ENCODE results near the gene SLC25A13. TPM values are rescaled to one million over a fixed set of nuclear protein-coding genes. Genes with fewer than 3 reads are reported as not detected.
"Not testable (repeated sequence)": the region's sequence is repeated elsewhere in the genome, so short reads cannot be mapped to it uniquely, and the experiment has no call there.

SLC25A13 gene
- total RNA-seq, 1 experiment from 2014 or later, result 45.0 TPM

GRCh38 chr7:96305915-96306314 is 16.0 kb downstream of the SLC25A13 start:
- DNase-seq (ENCODE audit: low read depth), result no peak
- in situ Hi-C loops (cut with HindIII; ENCODE audit: low pct_unique_long_range_greater_than_20kb, low sequenced_read_pairs), result no loop called here

GRCh38 chr7:96304573-96304972 is 17.3 kb downstream of the SLC25A13 start:
- no peak for DNase-seq (ENCODE audit: low read depth)
- in situ Hi-C loops (cut with HindIII; ENCODE audit: low pct_unique_long_range_greater_than_20kb, low sequenced_read_pairs), result no loop called here

- in situ Hi-C loops (cut with HindIII; ENCODE audit: low pct_unique_long_range_greater_than_20kb, low sequenced_read_pairs), result no loop called here
- peak; percentile 96 for DNase-seq (ENCODE audit: low read depth)
Observed at GRCh38 chr7:96303686-96304443, 18.0 kb downstream of the SLC25A13 start.

GRCh38 chr7:96303105-96303685 is 18.7 kb downstream of the SLC25A13 start:
- peak; percentile 79 for DNase-seq (ENCODE audit: low read depth)
- in situ Hi-C loops (cut with HindIII; ENCODE audit: low pct_unique_long_range_greater_than_20kb, low sequenced_read_pairs), result no loop called here

- in situ Hi-C loops (cut with HindIII; ENCODE audit: low pct_unique_long_range_greater_than_20kb, low sequenced_read_pairs), result no loop called here
- no peak for DNase-seq (ENCODE audit: low read depth)
Observed at GRCh38 chr7:96300986-96301385, 20.9 kb downstream of the SLC25A13 start.

- in situ Hi-C loops (cut with HindIII; ENCODE audit: low pct_unique_long_range_greater_than_20kb, low sequenced_read_pairs), result no loop called here
- DNase-seq (ENCODE audit: low read depth), result no peak
Observed at GRCh38 chr7:96300502-96300901, 21.4 kb downstream of the SLC25A13 start.

- in situ Hi-C loops (cut with HindIII; ENCODE audit: low pct_unique_long_range_greater_than_20kb, low sequenced_read_pairs), result no loop called here
- DNase-seq (ENCODE audit: low read depth), result no peak
Observed at GRCh38 chr7:96299496-96299895, 22.4 kb downstream of the SLC25A13 start.

- in situ Hi-C loops (cut with HindIII; ENCODE audit: low pct_unique_long_range_greater_than_20kb, low sequenced_read_pairs), result no loop called here
- no peak for DNase-seq (ENCODE audit: low read depth)
Observed at GRCh38 chr7:96297876-96298275, 24.0 kb downstream of the SLC25A13 start.

- DNase-seq (ENCODE audit: low read depth); in situ Hi-C loops (cut with HindIII; ENCODE audit: low pct_unique_long_range_greater_than_20kb, low sequenced_read_pairs): not testable (repeated sequence)
Observed at GRCh38 chr7:96297446-96297845, 24.5 kb downstream of the SLC25A13 start.

- DNase-seq (ENCODE audit: low read depth); in situ Hi-C loops (cut with HindIII; ENCODE audit: low pct_unique_long_range_greater_than_20kb, low sequenced_read_pairs): not testable (repeated sequence)
Observed at GRCh38 chr7:96293911-96294310, 28.0 kb downstream of the SLC25A13 start.

GRCh38 chr7:96287559-96287958 is 34.3 kb downstream of the SLC25A13 start:
- in situ Hi-C loops (cut with HindIII; ENCODE audit: low pct_unique_long_range_greater_than_20kb, low sequenced_read_pairs), result no loop called here
- DNase-seq (ENCODE audit: low read depth), result no peak

GRCh38 chr7:96287132-96287531 is 34.8 kb downstream of the SLC25A13 start:
- DNase-seq (ENCODE audit: low read depth), result no peak
- in situ Hi-C loops (cut with HindIII; ENCODE audit: low pct_unique_long_range_greater_than_20kb, low sequenced_read_pairs), result no loop called here

- in situ Hi-C loops (cut with HindIII; ENCODE audit: low pct_unique_long_range_greater_than_20kb, low sequenced_read_pairs), result no loop called here
- DNase-seq (ENCODE audit: low read depth), result no peak
Observed at GRCh38 chr7:96285579-96285978, 36.3 kb downstream of the SLC25A13 start.

- no peak for DNase-seq (ENCODE audit: low read depth)
- in situ Hi-C loops (cut with HindIII; ENCODE audit: low pct_unique_long_range_greater_than_20kb, low sequenced_read_pairs), result no loop called here
Observed at GRCh38 chr7:96284835-96285234, 37.1 kb downstream of the SLC25A13 start.

GRCh38 chr7:96284240-96284639 is 37.7 kb downstream of the SLC25A13 start:
- in situ Hi-C loops (cut with HindIII; ENCODE audit: low pct_unique_long_range_greater_than_20kb, low sequenced_read_pairs), result no loop called here
- DNase-seq (ENCODE audit: low read depth), result no peak

- in situ Hi-C loops (cut with HindIII; ENCODE audit: low pct_unique_long_range_greater_than_20kb, low sequenced_read_pairs), result no loop called here
- no peak for DNase-seq (ENCODE audit: low read depth)
Observed at GRCh38 chr7:96282835-96283234, 39.1 kb downstream of the SLC25A13 start.

- in situ Hi-C loops (cut with HindIII; ENCODE audit: low pct_unique_long_range_greater_than_20kb, low sequenced_read_pairs), result no loop called here
Observed at GRCh38 chr7:96277921-96278320, 44.0 kb downstream of the SLC25A13 start.

GRCh38 chr7:96276019-96276418 is 45.9 kb downstream of the SLC25A13 start:
- in situ Hi-C loops (cut with HindIII; ENCODE audit: low pct_unique_long_range_greater_than_20kb, low sequenced_read_pairs), result no loop called here

More at GRCh38 chr7:96277921-96278320, 44.0 kb downstream of the SLC25A13 start:
- DNase-seq (ENCODE audit: low read depth), result no peak

GRCh38 chr7:96273716-96274115 is 48.2 kb downstream of the SLC25A13 start:
- in situ Hi-C loops (cut with HindIII; ENCODE audit: low pct_unique_long_range_greater_than_20kb, low sequenced_read_pairs), result no loop called here
- no peak for DNase-seq (ENCODE audit: low read depth)

More at GRCh38 chr7:96276019-96276418, 45.9 kb downstream of the SLC25A13 start:
- DNase-seq (ENCODE audit: low read depth), result no peak

Data from Caki2 (cell line).